ENCODE measurements around the gene SLC23A1. TPM values are rescaled to one million over a fixed set of nuclear protein-coding genes. Genes with fewer than 3 reads are reported as not detected.
A peak's percentile ranks its signal among the peaks of the same experiment; 100 is the strongest.
"Not testable (repeated sequence)": the region's sequence is repeated elsewhere in the genome, so short reads cannot be mapped to it uniquely, and the experiment has no call there.

SLC23A1 gene
- total and polyA plus RNA-seq, 4 experiments from 2014 or later = not detected

- Mint-ChIP-seq H3K27ac (peak overlapping the region in 3 of 7 donors; percentile 67 to 90 (median 80)), H3K4me1 (peaks cover 40 to 60% (median 50%) of the 10 kb centered on the region in 4 donors)
- H3K4me3 Mint-ChIP-seq; intact Hi-C loops (cut with micrococcal nuclease); H3K36me3 Mint-ChIP-seq; H3K27me3 ChIP-seq (ENCODE audit: insufficient read depth, low read length); H3K36me3 ChIP-seq (ENCODE audit: insufficient read depth, low read length); H3K9me3 Mint-ChIP-seq; DNase-seq; H3K9me3 ChIP-seq (ENCODE audit: control insufficient read depth in 1 of 2, low read length in 2 of 2); H3K27ac ChIP-seq (ENCODE audit: low read depth, low read length); H3K27me3 Mint-ChIP-seq; H3K4me3 ChIP-seq (ENCODE audit: low read length in 2 of 2): not testable (repeated sequence)
- CTCF ChIA-PET (ENCODE audit: partially characterized antibody) = interaction anchor here (1.5 kb wide), 1 partner anchor 98 kb away, joined by 3 read pairs; no protein-coding TSS in a partner anchor
- POLR2A ChIA-PET (ENCODE audit: partially characterized antibody) = interaction anchor here (0.6 to 1.0 kb wide), 3 partner anchors 17 to 94 kb away, joined by 3 to 6 read pairs (median 3); partner anchors contain the start of genes MATR3, PAIP2 and SPATA24
- H3K4me1 ChIP-seq (ENCODE audit: insufficient read depth, low read length) = peaks cover 49% of the 10 kb centered on the region
Observed at GRCh38 chr5:139386956-139387355, 3.9 kb upstream of the SLC23A1 start.

- H3K9me3 Mint-ChIP-seq = no peaks in the 10 kb centered on the region
- Histone ChIP-seq H3K27me3 (ENCODE audit: insufficient read depth, low read length) (no peaks in the 10 kb centered on the region), H3K4me1 (ENCODE audit: insufficient read depth, low read length) (peaks cover 40% of the 10 kb centered on the region), H3K36me3 (ENCODE audit: insufficient read depth, low read length) (no peaks in the 10 kb centered on the region), H3K4me3 (ENCODE audit: low read length in 2 of 2) (no peak overlapping the region), H3K27ac (ENCODE audit: low read depth, low read length) (no peak overlapping the region), H3K9me3 (ENCODE audit: control insufficient read depth in 1 of 2, low read length in 2 of 2) (no peaks in the 10 kb centered on the region)
- DNase-seq = no peak
- POLR2A ChIA-PET (ENCODE audit: partially characterized antibody) = interaction anchor here (0.7 to 2.6 kb wide), 4 partner anchors 17 to 92 kb away, joined by 3 to 13 read pairs (median 6); partner anchors contain the start of genes MATR3, PAIP2 and SPATA24
- H3K4me1 Mint-ChIP-seq = peaks cover 31 to 51% (median 41%) of the 10 kb centered on the region in 4 donors
- intact Hi-C loops (cut with micrococcal nuclease) = no loop called here
- CTCF ChIA-PET (ENCODE audit: partially characterized antibody) = interaction anchor here (0.8 kb wide), 1 partner anchor 17 kb away, joined by 3 read pairs; the partner anchor contains the start of gene SPATA24
- peaks cover 0 to 1% of the 10 kb centered on the region in 2 donors for H3K36me3 Mint-ChIP-seq
- peak overlapping the region; percentile 54 to 96 (median 92) for H3K27ac Mint-ChIP-seq
- peak overlapping the region in 4 of 8 donors; percentile 90 to 94 (median 92) for H3K4me3 Mint-ChIP-seq
- no peaks in the 10 kb centered on the region for H3K27me3 Mint-ChIP-seq
Observed at GRCh38 chr5:139386050-139386438, 2.9 kb upstream of the SLC23A1 start.

GRCh38 chr5:139385061-139386049 lies 2.3 kb upstream of the SLC23A1 start:
- peak in 3 of 5 donors; percentile 28 to 32 (median 30) for DNase-seq
- peak overlapping the region; percentile 80 to 96 (median 93) for H3K27ac Mint-ChIP-seq
- peak overlapping the region; percentile 45 to 89 for H3K4me3 ChIP-seq (ENCODE audit: low read length in 2 of 2)
- H3K27ac ChIP-seq (ENCODE audit: low read depth, low read length) = peak overlapping the region; percentile 57
- H3K36me3 ChIP-seq (ENCODE audit: insufficient read depth, low read length) = no peaks in the 10 kb centered on the region
- intact Hi-C loops (cut with micrococcal nuclease) = no loop called here
- ChIA-PET CTCF (ENCODE audit: partially characterized antibody) (interaction anchor here (0.6 to 1.3 kb wide), 4 partner anchors 18 to 187 kb away, joined by 3 read pairs; partner anchors contain the start of gene SPATA24), POLR2A (ENCODE audit: partially characterized antibody) (interaction anchor here (0.8 to 2.6 kb wide), 3 partner anchors 18 to 91 kb away, joined by 5 to 13 read pairs (median 7); partner anchors contain the start of genes MATR3, PAIP2 and SPATA24)
- H3K27me3 Mint-ChIP-seq = no peaks in the 10 kb centered on the region
- H3K4me1 ChIP-seq (ENCODE audit: insufficient read depth, low read length) = peaks cover 33% of the 10 kb centered on the region
- H3K36me3 Mint-ChIP-seq = peaks cover 0 to 1% of the 10 kb centered on the region in 2 donors
- no peaks in the 10 kb centered on the region for H3K9me3 Mint-ChIP-seq
- no peaks in the 10 kb centered on the region for H3K9me3 ChIP-seq (ENCODE audit: control insufficient read depth in 1 of 2, low read length in 2 of 2)
- no peaks in the 10 kb centered on the region for H3K27me3 ChIP-seq (ENCODE audit: insufficient read depth, low read length)
- peaks cover 27 to 44% (median 36%) of the 10 kb centered on the region in 4 donors for H3K4me1 Mint-ChIP-seq
- H3K4me3 Mint-ChIP-seq = peak overlapping the region; percentile 82 to 94 (median 90)

GRCh38 chr5:139384591-139385051 lies 1.5 kb upstream of the SLC23A1 start:
- H3K27me3 Mint-ChIP-seq = no peaks in the 10 kb centered on the region
- H3K4me3 Mint-ChIP-seq = peak overlapping the region; percentile 82 to 94 (median 90)
- no peaks in the 10 kb centered on the region for H3K9me3 Mint-ChIP-seq
- Histone ChIP-seq H3K36me3 (ENCODE audit: insufficient read depth, low read length) (no peaks in the 10 kb centered on the region), H3K27ac (ENCODE audit: low read depth, low read length) (peak overlapping the region; percentile 57), H3K4me1 (ENCODE audit: insufficient read depth, low read length) (peaks cover 25% of the 10 kb centered on the region), H3K9me3 (ENCODE audit: control insufficient read depth in 1 of 2, low read length in 2 of 2) (no peaks in the 10 kb centered on the region), H3K27me3 (ENCODE audit: insufficient read depth, low read length) (no peaks in the 10 kb centered on the region), H3K4me3 (ENCODE audit: low read length in 2 of 2) (peak overlapping the region; percentile 45 to 89)
- peaks cover 20 to 36% (median 29%) of the 10 kb centered on the region in 4 donors for H3K4me1 Mint-ChIP-seq
- H3K27ac Mint-ChIP-seq = peak overlapping the region; percentile 80 to 96 (median 93)
- POLR2A ChIA-PET (ENCODE audit: partially characterized antibody) = interaction anchor here (1.8 to 2.6 kb wide), 2 partner anchors 43 to 91 kb away, joined by 5 to 13 read pairs; partner anchors contain the start of genes MATR3 and PAIP2
- H3K36me3 Mint-ChIP-seq = peaks cover 0 to 1% of the 10 kb centered on the region in 2 donors
- CTCF ChIA-PET (ENCODE audit: partially characterized antibody) = interaction anchor here (0.6 to 1.3 kb wide), 3 partner anchors 27 to 188 kb away, joined by 3 read pairs; no protein-coding TSS in a partner anchor
- no peak for DNase-seq
- intact Hi-C loops (cut with micrococcal nuclease) = no loop called here

- H3K27ac ChIP-seq (ENCODE audit: low read depth, low read length) = peak overlapping the region; percentile 57
- peaks cover 0 to 1% of the 10 kb centered on the region in 2 donors for H3K36me3 Mint-ChIP-seq
- CTCF ChIA-PET (ENCODE audit: partially characterized antibody) = no interaction called here
Observed at GRCh38 chr5:139383993-139384590, 995 bp upstream of the SLC23A1 start.

GRCh38 chr5:139382807-139383206 lies 290 bp downstream of the SLC23A1 start:
- intact Hi-C loops (cut with micrococcal nuclease) = no loop called here
- H3K4me1 Mint-ChIP-seq = peaks cover 18 to 28% (median 22%) of the 10 kb centered on the region in 4 donors
- Histone ChIP-seq H3K36me3 (ENCODE audit: insufficient read depth, low read length) (no peaks in the 10 kb centered on the region), H3K27me3 (ENCODE audit: insufficient read depth, low read length) (no peaks in the 10 kb centered on the region), H3K4me1 (ENCODE audit: insufficient read depth, low read length) (peaks cover 20% of the 10 kb centered on the region), H3K4me3 (ENCODE audit: low read length in 2 of 2) (no peak overlapping the region), H3K27ac (ENCODE audit: low read depth, low read length) (no peak overlapping the region), H3K9me3 (ENCODE audit: control insufficient read depth in 1 of 2, low read length in 2 of 2) (no peaks in the 10 kb centered on the region)
- H3K36me3 Mint-ChIP-seq = peaks cover 0 to 1% of the 10 kb centered on the region in 2 donors
- POLR2A ChIA-PET (ENCODE audit: partially characterized antibody) = no interaction called here
- CTCF ChIA-PET (ENCODE audit: partially characterized antibody) = no interaction called here
- no peak overlapping the region for H3K4me3 Mint-ChIP-seq
- no peaks in the 10 kb centered on the region for H3K9me3 Mint-ChIP-seq
- no peak for DNase-seq
- no peak overlapping the region for H3K27ac Mint-ChIP-seq
- H3K27me3 Mint-ChIP-seq = no peaks in the 10 kb centered on the region

More at GRCh38 chr5:139383993-139384590, 995 bp upstream of the SLC23A1 start:
- Mint-ChIP-seq H3K4me1 (peaks cover 18 to 31% (median 24%) of the 10 kb centered on the region in 4 donors), H3K4me3 (peak overlapping the region in 6 of 8 donors; percentile 15 to 94 (median 90)), H3K27me3 (no peaks in the 10 kb centered on the region), H3K9me3 (no peaks in the 10 kb centered on the region), H3K27ac (peak overlapping the region; percentile 68 to 96 (median 92))
- Histone ChIP-seq H3K9me3 (ENCODE audit: control insufficient read depth in 1 of 2, low read length in 2 of 2) (no peaks in the 10 kb centered on the region), H3K4me3 (ENCODE audit: low read length in 2 of 2) (no peak overlapping the region), H3K4me1 (ENCODE audit: insufficient read depth, low read length) (peaks cover 20% of the 10 kb centered on the region), H3K27me3 (ENCODE audit: insufficient read depth, low read length) (no peaks in the 10 kb centered on the region), H3K36me3 (ENCODE audit: insufficient read depth, low read length) (no peaks in the 10 kb centered on the region)
- intact Hi-C loops (cut with micrococcal nuclease) = no loop called here
- DNase-seq = no peak
- POLR2A ChIA-PET (ENCODE audit: partially characterized antibody) = interaction anchor here (1.8 to 2.6 kb wide), 2 partner anchors 42 to 90 kb away, joined by 5 to 13 read pairs; partner anchors contain the start of genes MATR3 and PAIP2
